ENCODE measurements around the gene LPIN3. TPM values are rescaled to one million over a fixed set of nuclear protein-coding genes. Genes with fewer than 3 reads are reported as not detected.

The LPIN3 gene
- total RNA-seq, 2 donors from 2014 or later, result 9.7 to 13.7 TPM

GRCh38 chr20:41358717-41359116 is 18.1 kb downstream of the LPIN3 start:
- Histone ChIP-seq H3K36me3 (peaks cover 8% of the 10 kb centered on the region), H3K27ac (peak overlapping the region; percentile 56 to 79), H3K9me3 (no peaks in the 10 kb centered on the region), H3K27me3 (no peaks in the 10 kb centered on the region), H3K4me3 (no peak overlapping the region), H3K4me1 (peaks cover 0 to 32% of the 10 kb centered on the region in 2 donors)
- DNase-seq (ENCODE audit: low spot score), result no peak
- TF ChIP-seq CTCF (IDR thresholded peaks at IDR 0.05), result no peak

GRCh38 chr20:41359541-41360011 is 19.0 kb downstream of the LPIN3 start:
- Histone ChIP-seq H3K36me3 (peaks cover 8% of the 10 kb centered on the region), H3K27ac (peak overlapping the region; percentile 56 to 79), H3K9me3 (no peaks in the 10 kb centered on the region), H3K27me3 (no peaks in the 10 kb centered on the region), H3K4me1 (peaks cover 0 to 32% of the 10 kb centered on the region in 2 donors), H3K4me3 (no peak overlapping the region)
- TF ChIP-seq CTCF (IDR thresholded peaks at IDR 0.05), result no peak
- no peak for DNase-seq (ENCODE audit: low spot score)

GRCh38 chr20:41360831-41361756 is 20.5 kb downstream of the LPIN3 start:
- peak overlapping the region; percentile 40 to 56 for H3K27ac ChIP-seq
- peaks cover 8% of the 10 kb centered on the region for H3K36me3 ChIP-seq
- no peaks in the 10 kb centered on the region for H3K9me3 ChIP-seq
- no peak for DNase-seq (ENCODE audit: low spot score)
- no peak overlapping the region for H3K4me3 ChIP-seq
- no peaks in the 10 kb centered on the region for H3K27me3 ChIP-seq
- H3K4me1 ChIP-seq, result peaks cover 0 to 40% of the 10 kb centered on the region in 2 donors
- TF ChIP-seq CTCF (IDR thresholded peaks at IDR 0.05), result no peak

GRCh38 chr20:41361757-41362747 is 21.4 kb downstream of the LPIN3 start:
- Histone ChIP-seq H3K9me3 (no peaks in the 10 kb centered on the region), H3K4me1 (peaks cover 0 to 46% of the 10 kb centered on the region in 2 donors), H3K27ac (peak overlapping the region; percentile 40 to 56), H3K4me3 (no peak overlapping the region), H3K27me3 (no peaks in the 10 kb centered on the region), H3K36me3 (peaks cover 8% of the 10 kb centered on the region)
- DNase-seq (ENCODE audit: low spot score), result no peak
- no peak for TF ChIP-seq CTCF (IDR thresholded peaks at IDR 0.05)

- no peak for TF ChIP-seq CTCF (IDR thresholded peaks at IDR 0.05)
- Histone ChIP-seq H3K27ac (no peak overlapping the region), H3K4me1 (peaks cover 0 to 47% of the 10 kb centered on the region in 2 donors), H3K4me3 (no peak overlapping the region), H3K27me3 (no peaks in the 10 kb centered on the region), H3K9me3 (no peaks in the 10 kb centered on the region), H3K36me3 (peaks cover 1% of the 10 kb centered on the region)
- no peak for DNase-seq (ENCODE audit: low spot score)
Measured at GRCh38 chr20:41362748-41363140, 22.1 kb downstream of the LPIN3 start.
